T-cell (primary cell): Measurements from ENCODE around the gene DCTD. TPM values are rescaled to one million over a fixed set of nuclear protein-coding genes. Genes with fewer than 3 reads are reported as not detected.

Experiments
- ATAC-seq, 4 experiments: fragments of 200-7000 bp in 3 of 4; fragments of 150-1000 bp in 1 of 4; cut with Tn5 transposase; replicated peaks in 1 of 4; 1 replicate in 3 of 4; 2 replicates in 1 of 4; pipeline ENCODE4 v1.10.0; 2021; ENCODE audit warnings: moderate library complexity in 3 of 4, mild to moderate bottlenecking in 2 of 4, moderate number of reproducible peaks in 1 of 4
- CTCF ChIA-PET, 2 donors: fragments of 300-600 bp; sonication (Branson Sonifier 250); formaldehyde crosslinking; loops; one replicate each; lab custom pipeline; 2022; ENCODE audit warnings: antibody characterized with exemption in 2 of 2; lab: Charles Lee
- POLR2A ChIA-PET, 2 donors: fragments of 300-600 bp; sonication (Branson Sonifier 250); formaldehyde crosslinking; loops; one replicate each; lab custom pipeline; 2022; ENCODE audit warnings: antibody characterized with exemption in 2 of 2; lab: Charles Lee
- DNase-seq, 35 experiments: peaks; one replicate each; pipeline versions ENCODE4 v3.0.0 to v3.0.0-alpha.2; 2013 to 2023
- H3K27ac ChIP-seq: one replicate; pipeline ENCODE4 v1.5.1; 2013; ENCODE audit warnings: low read length
- H3K27me3 ChIP-seq, 2 experiments: replicated peaks in 1 of 2; 1 replicate in 1 of 2; 2 replicates in 1 of 2; pipeline versions ENCODE4 v1.6.1 to v1.7.0; 2013; ENCODE audit warnings: low read length in 1 of 2, mixed read lengths in 1 of 2; ENCODE audit not compliant: control insufficient read depth in 2 of 2, insufficient read depth in 2 of 2; ENCODE audit errors: extremely low read depth in 1 of 2
- H3K36me3 ChIP-seq, 2 donors: 1 replicate in 1 of 2; 2 replicates in 1 of 2; pipeline versions ENCODE4 v1.6.1 to v1.7.0; 2013; ENCODE audit warnings: low read length in 1 of 2; ENCODE audit not compliant: control insufficient read depth in 2 of 2, insufficient read depth in 1 of 2; ENCODE audit errors: extremely low read depth in 1 of 2
- H3K4me1 ChIP-seq, 2 experiments: 1 replicate in 1 of 2; 2 replicates in 1 of 2; pipeline versions ENCODE4 v1.6.1 to v1.7.0; 2013; ENCODE audit warnings: low read length in 2 of 2, mixed read lengths in 1 of 2; ENCODE audit not compliant: insufficient read depth in 2 of 2, control insufficient read depth in 1 of 2; ENCODE audit errors: extremely low read depth in 1 of 2
- H3K4me3 ChIP-seq, 2 donors: 1 replicate in 1 of 2; 2 replicates in 1 of 2; pipeline versions ENCODE4 v1.5.1 to v1.7.0; 2013; ENCODE audit warnings: mild to moderate bottlenecking in 2 of 2, low read length in 1 of 2, moderate library complexity in 1 of 2; ENCODE audit not compliant: control insufficient read depth in 1 of 2; ENCODE audit errors: extremely low read depth in 1 of 2
- H3K9me3 ChIP-seq: 2 replicates; pipeline ENCODE4 v1.7.0; 2013
- H3K27ac Mint-ChIP-seq, 2 donors: one replicate each; pipeline ENCODE4 v1.8.0; 2020 to 2021; ENCODE audit warnings: mild to moderate bottlenecking in 2 of 2, mixed read lengths in 2 of 2
- H3K27me3 Mint-ChIP-seq, 2 donors: one replicate each; pipeline ENCODE4 v1.8.0; 2021 to 2022; ENCODE audit warnings: mixed read lengths in 2 of 2
- H3K36me3 Mint-ChIP-seq: one replicate; pipeline ENCODE4 v1.8.0; 2021; ENCODE audit warnings: mixed read lengths
- H3K4me1 Mint-ChIP-seq, 3 donors: one replicate each; pipeline ENCODE4 v1.8.0; 2020 to 2022; ENCODE audit warnings: mixed read lengths in 3 of 3, mild to moderate bottlenecking in 1 of 3
- H3K4me3 Mint-ChIP-seq, 3 donors: one replicate each; pipeline ENCODE4 v1.8.0; 2020 to 2022; ENCODE audit warnings: mild to moderate bottlenecking in 3 of 3, mixed read lengths in 3 of 3, moderate library complexity in 3 of 3
- H3K9me3 Mint-ChIP-seq, 3 donors: one replicate each; pipeline ENCODE4 v1.8.0; 2020 to 2022; ENCODE audit warnings: mixed read lengths in 3 of 3
- WGBS: methylation state at CpG from one replicate; pipeline ENCODE4 v1.1.5; 2013; ENCODE audit warnings: missing lambda C conversion rate; ENCODE audit not compliant: insufficient coverage; 5-methylcytosine and 5-hydroxymethylcytosine counted together
- total RNA-seq, 35 experiments: library from RNA in 6 of 35; stranded (reverse) in 6 of 35; fragments of 120-200 nt in 1 of 35; gene quantifications; one replicate each; pipeline versions ENCODE4 v1.2.1 to v1.2.4 and lab custom pipeline; 2013 to 2026

Gene DCTD
- total RNA-seq, 5 donors from 2014 or later (not counting 1 experiment from before 2014, with no cell fraction given) = 55.3 to 78.7 (median 68.8) TPM

DNA sequence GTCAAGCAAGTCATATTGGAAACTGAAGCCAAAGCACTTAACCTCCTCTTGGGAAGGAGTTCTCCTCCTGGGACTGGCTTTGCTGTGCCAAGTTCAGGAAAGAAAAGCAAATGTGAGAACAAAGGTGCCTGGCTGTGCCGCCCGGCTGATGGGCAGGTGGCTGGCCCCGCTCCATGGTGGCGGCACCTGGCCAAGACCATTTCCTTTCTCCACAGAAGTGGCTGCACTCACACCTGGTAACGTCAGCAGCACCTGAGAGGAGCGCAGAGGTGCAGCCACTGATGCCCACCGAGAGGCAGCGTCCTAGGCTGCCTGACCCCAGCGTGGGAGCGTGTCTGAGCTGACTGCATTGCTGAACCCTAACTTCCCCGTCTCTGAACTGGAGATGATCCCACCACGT, 54.3 kb downstream of the DCTD start:
- Mint-ChIP-seq H3K36me3 (peaks cover 7% of the 10 kb centered on the region), H3K9me3 (peaks cover 4 to 6% (median 6%) of the 10 kb centered on the region in 3 donors), H3K27ac (no peak overlapping the region), H3K4me3 (no peak overlapping the region), H3K4me1 (no peaks in the 10 kb centered on the region), H3K27me3 (no peaks in the 10 kb centered on the region)
- Histone ChIP-seq H3K27ac (no peak overlapping the region), H3K4me1 (no peaks in the 10 kb centered on the region), H3K36me3 (no peaks in the 10 kb centered on the region), H3K9me3 (no peaks in the 10 kb centered on the region), H3K4me3 (no peak overlapping the region), H3K27me3 (peaks cover 0 to 3% of the 10 kb centered on the region in 2 experiments)
- ATAC-seq (no peak), DNase-seq (no peak)
- POLR2A ChIA-PET = no interaction called here
- WGBS = 95% methylated on average over 7 of the region's 12 CpGs
- CTCF ChIA-PET = no interaction called here

DNA sequence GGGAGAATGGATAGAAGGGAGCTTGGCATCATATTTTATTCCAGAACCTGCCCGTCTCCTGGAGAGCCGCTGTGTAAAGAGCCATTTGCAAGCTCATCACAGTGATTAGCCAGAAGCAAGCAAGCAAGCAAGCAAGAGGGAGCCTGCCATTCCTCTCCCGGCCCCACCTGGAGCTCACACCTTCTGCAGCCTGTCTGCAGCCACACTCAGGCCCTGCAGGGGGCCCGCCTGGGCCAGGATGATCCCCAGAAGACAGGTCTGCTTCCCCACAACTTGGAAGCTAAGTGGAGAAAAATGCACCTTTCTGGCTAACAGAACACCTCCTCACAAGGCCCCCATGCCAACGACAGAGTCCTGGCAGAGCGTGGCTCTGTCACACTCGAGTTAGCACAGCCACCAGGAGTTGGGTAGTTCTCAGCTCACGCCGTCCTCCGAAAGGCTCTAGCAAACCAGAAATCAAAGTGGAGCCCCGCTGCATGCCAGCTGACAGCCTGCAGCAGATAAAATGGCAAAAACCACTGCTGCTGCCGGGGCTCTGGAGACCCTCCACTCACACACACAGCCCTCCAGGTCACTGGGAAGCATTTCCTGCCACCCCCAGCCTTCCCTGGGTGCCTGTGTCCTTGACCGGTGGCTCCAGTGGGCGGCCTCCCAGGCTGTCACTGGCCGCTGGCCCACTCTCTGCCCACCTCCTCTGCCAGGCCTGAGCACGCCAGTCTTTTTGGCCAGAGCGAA, 54.9 kb downstream of the DCTD start:
- DNase-seq = no peak
- Histone ChIP-seq H3K27me3 (peaks cover 0 to 3% of the 10 kb centered on the region in 2 experiments), H3K9me3 (no peaks in the 10 kb centered on the region), H3K4me1 (no peaks in the 10 kb centered on the region), H3K27ac (no peak overlapping the region), H3K4me3 (no peak overlapping the region), H3K36me3 (no peaks in the 10 kb centered on the region)
- H3K4me3 Mint-ChIP-seq = no peak overlapping the region
- ChIA-PET POLR2A (no interaction called here), CTCF (no interaction called here)
- peaks cover 7% of the 10 kb centered on the region for H3K36me3 Mint-ChIP-seq
- no peak for ATAC-seq
- H3K9me3 Mint-ChIP-seq = peaks cover 4 to 6% (median 6%) of the 10 kb centered on the region in 3 donors
- no peaks in the 10 kb centered on the region for H3K4me1 Mint-ChIP-seq
- no peak overlapping the region for H3K27ac Mint-ChIP-seq
- 86% methylated on average over 12 of the region's 17 CpGs for WGBS
- H3K27me3 Mint-ChIP-seq = no peaks in the 10 kb centered on the region

DNA sequence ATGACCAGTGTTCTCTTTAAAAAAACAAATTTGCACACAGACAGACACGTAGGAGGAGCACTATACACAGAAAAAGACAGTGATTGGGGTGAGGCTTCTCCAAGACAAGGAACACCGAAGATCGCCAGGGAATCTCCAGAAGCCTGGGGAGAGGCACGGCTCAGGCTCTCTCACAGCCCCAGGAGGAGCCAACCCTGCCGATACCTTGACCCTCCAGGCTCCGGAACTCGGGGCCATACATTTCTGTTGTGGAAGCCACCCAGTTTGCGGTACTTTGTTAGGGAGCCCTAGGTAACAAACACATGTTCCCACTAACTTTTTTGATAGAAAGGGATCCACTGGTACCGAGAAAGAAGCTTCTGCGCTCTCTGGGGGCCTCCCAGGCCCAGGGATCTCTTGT, 55.8 kb downstream of the DCTD start:
- DNase-seq (no peak), ATAC-seq (no peak)
- no peaks in the 10 kb centered on the region for H3K27me3 Mint-ChIP-seq
- Histone ChIP-seq H3K9me3 (no peaks in the 10 kb centered on the region), H3K27me3 (peaks cover 0 to 3% of the 10 kb centered on the region in 2 experiments), H3K4me3 (no peak overlapping the region), H3K27ac (no peak overlapping the region), H3K36me3 (no peaks in the 10 kb centered on the region), H3K4me1 (no peaks in the 10 kb centered on the region)
- peaks cover 4 to 6% (median 6%) of the 10 kb centered on the region in 3 donors for H3K9me3 Mint-ChIP-seq
- H3K4me1 Mint-ChIP-seq = no peaks in the 10 kb centered on the region
- no peak overlapping the region for H3K27ac Mint-ChIP-seq
- POLR2A ChIA-PET = no interaction called here
- peaks cover 7% of the 10 kb centered on the region for H3K36me3 Mint-ChIP-seq
- CTCF ChIA-PET = no interaction called here
- 93% methylated on average over 7 of the region's 10 CpGs for WGBS
- no peak overlapping the region for H3K4me3 Mint-ChIP-seq

DNA sequence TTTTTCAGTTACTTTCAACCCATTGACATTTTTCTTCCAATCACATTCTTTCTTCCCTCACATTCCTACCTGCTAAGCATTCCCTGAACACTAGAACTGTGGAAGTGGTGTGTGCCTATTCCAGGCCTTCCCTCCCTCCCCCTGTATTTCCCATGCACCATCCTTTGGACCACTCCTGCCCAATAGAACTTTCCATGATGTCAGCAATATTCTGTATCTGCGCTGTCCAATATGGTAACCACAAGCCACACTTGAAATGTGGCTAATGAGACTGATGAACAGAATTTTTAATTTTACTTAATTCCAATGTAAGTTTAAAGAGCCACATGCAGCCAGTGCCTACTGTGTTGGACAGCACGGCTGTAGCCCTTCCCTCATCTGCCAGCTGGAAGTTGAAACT, 57.5 kb downstream of the DCTD start:
- no peak overlapping the region for H3K27ac ChIP-seq
- no peak overlapping the region for H3K4me3 ChIP-seq
- 100% methylated on average over 1 of the region's 2 CpGs for WGBS
- no peak for ATAC-seq
- POLR2A ChIA-PET = no interaction called here
- CTCF ChIA-PET = interaction anchor here in 1 of 2 donors (1.1 kb wide), 1 partner anchor 30 kb away, joined by 12 read pairs; no protein-coding TSS in a partner anchor
- Mint-ChIP-seq H3K36me3 (peaks cover 11% of the 10 kb centered on the region), H3K27ac (no peak overlapping the region), H3K27me3 (no peaks in the 10 kb centered on the region), H3K4me3 (no peak overlapping the region), H3K9me3 (peaks cover 4 to 6% (median 6%) of the 10 kb centered on the region in 3 donors), H3K4me1 (no peaks in the 10 kb centered on the region)
- H3K9me3 ChIP-seq = no peaks in the 10 kb centered on the region
- H3K4me1 ChIP-seq = no peaks in the 10 kb centered on the region
- H3K36me3 ChIP-seq = no peaks in the 10 kb centered on the region
- peaks cover 0 to 7% of the 10 kb centered on the region in 2 experiments for H3K27me3 ChIP-seq
- DNase-seq = no peak

DNA sequence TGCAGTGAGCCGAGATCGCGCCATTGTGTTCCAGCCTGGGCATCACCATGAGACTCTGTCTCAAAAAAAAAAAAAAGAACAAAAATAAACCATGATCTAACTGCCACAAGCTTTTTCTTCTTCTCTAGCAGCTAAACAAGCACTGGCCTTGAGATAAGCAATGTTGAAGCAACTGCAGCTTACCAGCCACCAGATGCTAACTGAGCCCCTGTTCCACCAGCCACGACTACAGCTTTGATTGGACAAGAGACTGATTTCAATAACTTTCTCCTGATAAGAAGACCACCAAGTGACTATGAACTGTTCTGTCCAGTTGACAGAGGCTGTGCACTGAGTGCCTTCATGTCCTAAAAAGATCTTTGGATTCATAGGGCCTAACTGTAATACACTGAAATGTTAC, 58.5 kb downstream of the DCTD start:
- H3K9me3 Mint-ChIP-seq = peaks cover 4 to 6% (median 6%) of the 10 kb centered on the region in 3 donors

DNA sequence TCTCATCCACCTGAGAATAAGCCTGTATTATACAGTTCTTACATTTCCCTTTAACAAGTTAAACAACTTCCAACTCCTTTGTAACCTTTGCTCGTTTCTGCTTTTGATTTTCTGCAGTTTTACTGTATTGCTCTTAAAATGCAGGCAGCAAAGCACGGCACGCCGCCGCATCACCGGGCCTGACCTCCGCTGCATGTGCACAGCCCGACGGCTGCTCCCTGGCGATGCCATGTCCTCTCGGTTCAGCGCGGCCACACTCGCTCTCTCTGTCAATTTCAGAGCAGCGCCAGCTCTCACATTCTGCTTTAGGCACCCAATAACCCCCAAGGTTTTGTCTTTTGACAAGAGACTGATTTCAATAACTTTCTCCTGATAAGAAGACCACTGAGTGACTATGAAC, 60.3 kb downstream of the DCTD start:
- Mint-ChIP-seq H3K4me3 (no peak overlapping the region), H3K36me3 (peaks cover 11% of the 10 kb centered on the region), H3K27ac (no peak overlapping the region), H3K27me3 (no peaks in the 10 kb centered on the region), H3K9me3 (peaks cover 4 to 6% (median 6%) of the 10 kb centered on the region in 3 donors), H3K4me1 (no peaks in the 10 kb centered on the region)
- Histone ChIP-seq H3K9me3 (no peaks in the 10 kb centered on the region), H3K36me3 (no peaks in the 10 kb centered on the region), H3K27ac (no peak overlapping the region), H3K4me3 (no peak overlapping the region), H3K27me3 (peaks cover 0 to 4% of the 10 kb centered on the region in 2 experiments), H3K4me1 (no peaks in the 10 kb centered on the region)
- DNase-seq = no peak
- POLR2A ChIA-PET = no interaction called here
- no peak for ATAC-seq
- CTCF ChIA-PET = no interaction called here
- WGBS = 93% methylated on average over 15 of the region's 15 CpGs

More for the DNA sequence above, 58.5 kb downstream of the DCTD start:
- ATAC-seq (no peak), DNase-seq (no peak)
- Mint-ChIP-seq H3K27ac (no peak overlapping the region), H3K4me1 (no peaks in the 10 kb centered on the region), H3K27me3 (no peaks in the 10 kb centered on the region), H3K36me3 (peaks cover 11% of the 10 kb centered on the region), H3K4me3 (no peak overlapping the region)
- Histone ChIP-seq H3K9me3 (no peaks in the 10 kb centered on the region), H3K27me3 (peaks cover 0 to 7% of the 10 kb centered on the region in 2 experiments), H3K4me1 (no peaks in the 10 kb centered on the region), H3K27ac (no peak overlapping the region), H3K4me3 (no peak overlapping the region), H3K36me3 (no peaks in the 10 kb centered on the region)
- POLR2A ChIA-PET = no interaction called here
- CTCF ChIA-PET = interaction anchor here in 1 of 2 donors (1.1 kb wide), 1 partner anchor 29 kb away, joined by 12 read pairs; no protein-coding TSS in a partner anchor
- WGBS = 100% methylated on average over 4 of the region's 4 CpGs
